Middle frontal gyrus (tissue), 1 donor: ENCODE measurements around the gene COPA.
"Not testable (repeated sequence)": the region's sequence is repeated elsewhere in the genome, so short reads cannot be mapped to it uniquely, and the experiment has no call there.

Source experiments
- DNase-seq: peaks from one replicate; pipeline ENCODE4 v3.0.0-alpha.2; 2015; ENCODE audit warnings: low spot score; ENCODE audit errors: extremely low spot score

The COPA gene

GRCh38 chr1:160328184-160328583 lies 14.9 kb downstream of the COPA start:
- no peak for DNase-seq

- DNase-seq: no peak
Observed at GRCh38 chr1:160326418-160326817, 16.6 kb downstream of the COPA start.

GRCh38 chr1:160325252-160325651 lies 17.8 kb downstream of the COPA start:
- DNase-seq: no peak

- no peak for DNase-seq
Observed at GRCh38 chr1:160322831-160323230, 20.2 kb downstream of the COPA start.

- DNase-seq: no peak
Observed at GRCh38 chr1:160315359-160315758, 27.7 kb downstream of the COPA start.

- no peak for DNase-seq
Observed at GRCh38 chr1:160309571-160309970, 33.5 kb downstream of the COPA start.

GRCh38 chr1:160309185-160309557 lies 33.9 kb downstream of the COPA start:
- DNase-seq: no peak

GRCh38 chr1:160308451-160309184 lies 34.4 kb downstream of the COPA start:
- DNase-seq: no peak

- no peak for DNase-seq
Observed at GRCh38 chr1:160307118-160307791, 35.8 kb downstream of the COPA start.

- no peak for DNase-seq
Observed at GRCh38 chr1:160300173-160300572, 42.9 kb downstream of the COPA start.

GRCh38 chr1:160296036-160296435 lies 47.0 kb downstream of the COPA start:
- DNase-seq: no peak

- no peak for DNase-seq
Observed at GRCh38 chr1:160293020-160293968, 49.8 kb downstream of the COPA start.

GRCh38 chr1:160291248-160292220 lies 51.5 kb downstream of the COPA start:
- peak; percentile 53 for DNase-seq

- not testable (repeated sequence) for DNase-seq
Observed at GRCh38 chr1:160287769-160288168, 55.3 kb downstream of the COPA start.

GRCh38 chr1:160285506-160285905 lies 57.5 kb downstream of the COPA start:
- no peak for DNase-seq

- peak; percentile 86 for DNase-seq
Observed at GRCh38 chr1:160284782-160285344, 58.2 kb downstream of the COPA start, which contains the start of gene PEX19. TSS of gene PEX19 (minus strand) at chr1:160285133. CDS start at chr1:160285124, 9 bp downstream.

- DNase-seq: no peak
Observed at GRCh38 chr1:160284220-160284781, 58.7 kb downstream of the COPA start.

- no peak for DNase-seq
Observed at GRCh38 chr1:160282807-160283206, 60.2 kb downstream of the COPA start.

GRCh38 chr1:160277987-160278386 lies 65.1 kb downstream of the COPA start:
- DNase-seq: no peak

- no peak for DNase-seq
Observed at GRCh38 chr1:160277330-160277729, 65.7 kb downstream of the COPA start.
